Omental fat pad (tissue), 4 donors: ENCODE data around the gene TEX2. TPM values are rescaled to one million over a fixed set of nuclear protein-coding genes. Genes with fewer than 3 reads are reported as not detected.

Experiments
- ATAC-seq: fragments of 150-250 bp; one replicate; pipeline ENCODE4 v1.9.1; 2016; ENCODE audit warnings: mild to moderate bottlenecking, moderate library complexity; ENCODE audit not compliant: low FRiP score
- DNase-seq: peaks from one replicate; pipeline ENCODE4 v3.0.0-alpha.2; 2019; ENCODE audit warnings: low spot score
- total RNA-seq, 4 donors: library from RNA; depleted of rRNA; stranded (reverse); fragments of >200 nt; gene quantifications; one replicate each; pipeline ENCODE4 v1.1.0, GENCODE V29; 2016
- TF ChIP-seq, protein P1 (sequence below), 3 donors: fragments of 450-650 bp; IDR thresholded peaks; one replicate each; pipeline ENCODE4 v1.5.1; 2016 to 2017; ENCODE audit warnings: antibody characterized with exemption in 3 of 3, mild to moderate bottlenecking in 3 of 3, moderate library complexity in 2 of 3

Gene TEX2
- total RNA-seq, 4 donors from 2014 or later = 34.8 to 113 (median 85.2) TPM

DNA sequence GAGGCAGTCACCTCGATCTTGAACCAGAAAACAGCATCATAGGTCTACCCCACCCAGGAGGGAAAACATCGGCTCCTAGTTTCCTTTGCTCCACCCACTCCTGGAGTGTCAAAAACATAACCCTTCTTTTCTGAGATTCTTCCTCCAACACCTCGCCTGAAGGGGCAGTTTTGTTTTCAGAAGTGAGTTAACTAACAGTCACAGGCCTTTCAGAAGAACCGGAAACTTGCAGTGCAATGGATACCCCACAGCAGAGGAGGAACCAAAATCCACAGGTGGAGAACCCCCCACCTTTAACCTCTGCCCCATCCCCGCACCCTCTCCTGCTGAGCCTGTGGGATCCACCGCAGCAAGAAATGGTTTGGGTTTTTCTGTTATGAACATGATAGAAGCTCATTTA is 7.8 kb upstream of the TEX2 start:
- TF ChIP-seq, protein P1, sequence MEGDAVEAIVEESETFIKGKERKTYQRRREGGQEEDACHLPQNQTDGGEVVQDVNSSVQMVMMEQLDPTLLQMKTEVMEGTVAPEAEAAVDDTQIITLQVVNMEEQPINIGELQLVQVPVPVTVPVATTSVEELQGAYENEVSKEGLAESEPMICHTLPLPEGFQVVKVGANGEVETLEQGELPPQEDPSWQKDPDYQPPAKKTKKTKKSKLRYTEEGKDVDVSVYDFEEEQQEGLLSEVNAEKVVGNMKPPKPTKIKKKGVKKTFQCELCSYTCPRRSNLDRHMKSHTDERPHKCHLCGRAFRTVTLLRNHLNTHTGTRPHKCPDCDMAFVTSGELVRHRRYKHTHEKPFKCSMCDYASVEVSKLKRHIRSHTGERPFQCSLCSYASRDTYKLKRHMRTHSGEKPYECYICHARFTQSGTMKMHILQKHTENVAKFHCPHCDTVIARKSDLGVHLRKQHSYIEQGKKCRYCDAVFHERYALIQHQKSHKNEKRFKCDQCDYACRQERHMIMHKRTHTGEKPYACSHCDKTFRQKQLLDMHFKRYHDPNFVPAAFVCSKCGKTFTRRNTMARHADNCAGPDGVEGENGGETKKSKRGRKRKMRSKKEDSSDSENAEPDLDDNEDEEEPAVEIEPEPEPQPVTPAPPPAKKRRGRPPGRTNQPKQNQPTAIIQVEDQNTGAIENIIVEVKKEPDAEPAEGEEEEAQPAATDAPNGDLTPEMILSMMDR (IDR thresholded peaks at IDR 0.05) = no peak
- ATAC-seq (no peak), DNase-seq (no peak)

DNA sequence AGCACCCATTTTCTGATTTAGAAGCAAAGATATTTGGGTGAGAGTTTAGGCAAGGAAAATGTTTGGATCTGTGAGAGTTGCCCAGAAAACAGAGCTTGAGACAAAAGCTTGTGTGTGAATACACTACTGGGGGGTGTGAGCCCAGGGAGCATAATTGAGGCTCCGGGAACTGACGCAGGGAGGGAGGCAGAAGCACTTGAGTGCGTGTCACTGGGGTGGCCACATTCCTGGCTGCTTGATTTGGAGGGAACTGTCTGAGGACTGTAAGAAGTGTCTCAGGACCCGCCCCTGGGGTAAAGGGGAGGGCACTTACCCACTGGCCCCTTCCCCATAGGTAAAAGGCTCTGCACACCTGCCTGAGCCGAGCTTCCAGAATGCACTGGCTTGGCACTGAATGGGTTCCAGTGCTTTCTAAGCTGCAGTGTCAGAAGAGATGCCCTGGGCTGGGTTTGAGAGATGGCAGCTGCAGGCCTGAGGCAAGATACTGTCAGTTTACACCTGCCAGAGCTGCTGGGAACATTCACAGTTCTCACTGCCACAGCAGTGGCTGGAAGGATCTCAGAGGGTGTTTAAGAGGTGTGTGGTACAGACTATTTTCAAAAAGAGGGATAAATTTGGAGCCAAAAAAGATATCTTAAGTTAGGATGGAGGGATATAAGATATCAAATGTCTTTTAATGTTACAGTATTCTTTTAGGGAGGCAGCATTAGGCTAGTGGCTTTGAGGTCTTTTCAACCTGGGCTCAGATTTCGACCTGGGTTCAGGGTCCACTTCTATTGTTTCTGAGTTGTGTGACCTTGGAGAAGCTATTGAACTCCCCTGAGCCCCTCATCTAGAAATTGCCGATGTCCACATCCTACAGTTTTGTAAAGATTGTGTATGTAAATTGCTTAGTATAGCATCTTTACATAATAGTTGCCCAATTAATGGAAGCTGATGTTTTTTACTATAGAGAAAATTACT is 6.9 kb upstream of the TEX2 start:
- TF ChIP-seq, protein P1 (IDR thresholded peaks at IDR 0.05) = no peak
- ATAC-seq (no peak), DNase-seq (no peak)

DNA sequence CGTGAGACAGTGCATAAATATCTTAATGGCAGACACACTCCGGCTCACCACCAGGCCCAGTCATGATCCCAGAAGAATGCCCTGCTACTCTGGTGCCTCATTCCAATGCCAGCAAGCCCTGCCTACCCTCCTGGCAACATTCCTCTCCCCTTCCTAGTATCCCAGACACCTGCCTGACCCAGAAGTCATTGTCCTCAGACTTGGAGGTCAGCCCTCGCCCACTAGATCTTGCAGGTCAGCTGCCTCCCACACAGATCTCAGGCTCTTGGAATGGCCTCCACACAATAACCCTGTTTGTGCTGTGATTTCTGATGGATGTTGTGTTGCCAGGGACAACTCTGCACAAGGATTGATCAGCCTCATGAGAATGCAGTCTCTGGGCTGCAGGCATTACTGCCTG is 1.8 kb upstream of the TEX2 start:
- DNase-seq = no peak
- ATAC-seq = no peak
- TF ChIP-seq, protein P1 (IDR thresholded peaks at IDR 0.05) = no peak

DNA sequence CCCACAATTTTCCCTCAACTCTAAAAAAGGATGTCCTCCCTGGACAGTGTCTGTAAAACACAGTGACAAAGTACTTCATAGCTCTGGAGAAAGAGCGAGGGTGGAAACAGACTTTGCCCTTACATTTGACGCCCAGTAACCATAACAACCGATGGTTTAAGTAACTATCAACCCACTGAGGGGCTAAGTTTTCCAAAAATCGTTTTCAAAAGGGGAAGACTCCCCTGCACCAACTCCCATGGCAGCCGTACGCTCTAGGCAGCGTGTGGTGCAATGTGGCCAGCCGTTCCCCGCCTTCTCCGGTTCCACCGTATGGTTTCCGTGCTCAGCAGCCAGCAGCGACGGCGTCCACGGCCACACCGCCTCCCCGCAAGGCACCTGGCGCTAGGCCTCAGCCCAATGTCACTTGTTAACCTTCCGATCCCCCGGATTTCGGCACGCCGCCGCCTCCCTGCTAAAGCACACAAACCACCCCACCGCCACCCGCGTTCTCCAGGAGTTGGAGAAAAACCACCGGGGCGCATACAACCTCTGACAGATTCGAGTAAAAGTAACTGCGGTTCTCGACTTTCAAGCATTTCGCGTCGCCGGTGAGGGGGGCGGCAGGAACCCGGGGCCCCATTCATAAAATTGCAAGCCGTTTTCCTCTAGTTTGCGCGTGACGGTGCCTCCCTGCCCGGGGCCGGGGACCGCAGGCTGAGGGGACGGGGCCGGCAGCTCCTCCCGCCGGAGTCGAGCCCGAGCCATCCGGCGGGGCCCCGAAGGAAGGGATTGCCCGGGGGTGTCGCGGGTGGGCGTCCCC is 661 bp downstream of the TEX2 start:
- ATAC-seq (peak; percentile 38), DNase-seq (no peak)
- TF ChIP-seq, protein P1 (IDR thresholded peaks at IDR 0.05) = no peak

DNA sequence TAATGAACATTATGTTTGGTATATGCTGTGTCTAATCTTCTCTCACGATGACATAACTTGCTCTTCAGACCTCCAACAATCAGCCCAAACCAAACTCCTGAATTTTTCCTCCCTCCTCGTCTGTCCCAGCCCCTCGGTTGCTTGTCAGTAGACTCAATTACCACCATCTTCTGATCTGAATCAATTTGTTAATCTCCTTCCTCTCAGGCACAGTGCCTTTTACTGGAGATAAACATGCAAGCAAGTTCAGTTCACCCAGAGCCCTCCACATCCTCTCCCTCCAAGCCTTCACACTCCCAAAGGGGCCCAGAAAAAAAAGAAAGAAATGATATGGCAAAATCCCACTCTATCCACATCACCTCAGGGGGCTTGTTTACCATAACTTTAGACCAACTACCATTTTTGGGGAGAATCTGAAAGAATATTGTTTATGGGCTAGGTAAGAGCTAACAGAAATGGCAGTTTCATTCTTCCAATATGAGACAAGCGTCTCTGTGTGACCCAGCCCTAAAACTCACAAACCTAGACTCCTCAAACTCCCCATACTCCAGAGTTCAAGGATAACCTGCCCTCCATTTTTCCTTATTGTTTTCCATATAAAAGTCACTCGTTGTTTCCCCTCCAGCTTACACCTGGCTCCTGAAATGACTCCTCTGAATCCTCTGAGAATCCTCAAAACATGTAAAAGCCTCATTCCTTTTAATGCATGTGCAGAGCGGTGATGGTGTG is 1.5 kb downstream of the TEX2 start:
- DNase-seq (no peak), ATAC-seq (no peak)
- TF ChIP-seq, protein P1 (IDR thresholded peaks at IDR 0.05) = no peak

DNA sequence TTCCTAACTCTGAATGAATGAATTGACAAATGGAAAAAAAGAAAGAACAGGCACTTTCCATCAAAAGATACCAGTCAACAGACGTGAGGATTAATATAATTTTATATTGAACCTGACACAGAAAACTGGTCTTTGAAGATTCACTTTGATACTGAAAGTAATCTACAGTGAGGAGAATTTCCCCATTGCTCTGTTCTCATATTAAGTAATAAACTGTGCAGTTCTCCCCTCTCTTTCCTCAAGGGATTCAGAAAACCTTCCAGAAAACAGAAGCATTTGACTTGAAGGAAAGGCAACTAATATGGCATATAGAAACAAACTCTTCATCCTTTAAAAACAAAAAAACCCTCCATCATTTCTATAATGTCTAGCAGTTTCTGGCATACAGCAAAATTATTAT is 2.2 kb downstream of the TEX2 start:
- TF ChIP-seq, protein P1 (IDR thresholded peaks at IDR 0.05) = no peak
- ATAC-seq = no peak

More for the DNA sequence above, 2.2 kb downstream of the TEX2 start:
- no peak for DNase-seq
